ENCODE measurements around the gene WWC1.
"Not testable (repeated sequence)": the region's sequence is repeated elsewhere in the genome, so short reads cannot be mapped to it uniquely, and the experiment has no call there.

WWC1 gene

DNA sequence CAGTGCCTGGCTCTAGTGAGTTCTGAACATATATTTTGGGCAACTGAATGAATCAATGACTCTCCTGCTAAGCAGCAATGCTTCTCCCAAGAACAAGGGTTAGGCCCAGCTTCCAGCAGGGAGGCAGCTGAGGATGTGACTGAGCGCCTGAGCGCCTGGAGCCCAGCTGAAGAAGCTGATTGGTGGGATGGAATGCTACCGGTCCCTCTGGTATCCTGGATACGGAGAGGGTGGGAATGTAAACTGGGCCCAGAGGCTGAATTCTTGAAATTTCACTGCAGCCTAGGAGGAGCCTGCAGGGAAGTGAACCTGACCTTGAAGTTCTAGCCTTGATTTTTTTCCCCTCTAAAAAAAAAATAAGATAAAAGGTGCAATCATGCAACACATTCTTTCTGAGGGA is 43.2 kb downstream of the WWC1 start:
- H3K4me3 ChIP-seq (ENCODE audit: low read depth, low read length) = no peak overlapping the region
- TF ChIP-seq, protein P1, sequence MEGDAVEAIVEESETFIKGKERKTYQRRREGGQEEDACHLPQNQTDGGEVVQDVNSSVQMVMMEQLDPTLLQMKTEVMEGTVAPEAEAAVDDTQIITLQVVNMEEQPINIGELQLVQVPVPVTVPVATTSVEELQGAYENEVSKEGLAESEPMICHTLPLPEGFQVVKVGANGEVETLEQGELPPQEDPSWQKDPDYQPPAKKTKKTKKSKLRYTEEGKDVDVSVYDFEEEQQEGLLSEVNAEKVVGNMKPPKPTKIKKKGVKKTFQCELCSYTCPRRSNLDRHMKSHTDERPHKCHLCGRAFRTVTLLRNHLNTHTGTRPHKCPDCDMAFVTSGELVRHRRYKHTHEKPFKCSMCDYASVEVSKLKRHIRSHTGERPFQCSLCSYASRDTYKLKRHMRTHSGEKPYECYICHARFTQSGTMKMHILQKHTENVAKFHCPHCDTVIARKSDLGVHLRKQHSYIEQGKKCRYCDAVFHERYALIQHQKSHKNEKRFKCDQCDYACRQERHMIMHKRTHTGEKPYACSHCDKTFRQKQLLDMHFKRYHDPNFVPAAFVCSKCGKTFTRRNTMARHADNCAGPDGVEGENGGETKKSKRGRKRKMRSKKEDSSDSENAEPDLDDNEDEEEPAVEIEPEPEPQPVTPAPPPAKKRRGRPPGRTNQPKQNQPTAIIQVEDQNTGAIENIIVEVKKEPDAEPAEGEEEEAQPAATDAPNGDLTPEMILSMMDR (IDR thresholded peaks at IDR 0.05; ENCODE audit: borderline replicate concordance, insufficient read depth, low read depth, low read length) = no peak

DNA sequence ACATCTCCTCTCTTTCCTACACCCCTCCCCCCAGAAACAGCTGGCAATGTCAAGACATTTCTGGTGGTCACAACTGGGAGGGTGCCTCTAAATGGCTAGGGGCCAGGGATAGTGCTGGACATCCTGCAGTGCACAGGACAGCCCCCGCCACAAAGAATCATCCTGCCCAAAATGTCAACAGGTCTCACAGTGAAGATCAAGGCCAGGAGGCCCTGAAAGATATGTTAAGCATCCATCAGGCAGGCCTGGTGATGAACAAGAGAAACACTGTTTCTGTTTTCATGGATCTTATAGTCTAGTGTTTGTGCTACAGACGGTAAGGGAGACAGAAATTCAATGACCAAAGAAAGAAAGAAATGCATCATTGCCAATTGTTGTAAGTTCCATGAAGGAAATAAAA is 45.9 kb downstream of the WWC1 start:
- no peak overlapping the region for H3K4me3 ChIP-seq (ENCODE audit: low read depth, low read length)
- TF ChIP-seq, protein P1 (IDR thresholded peaks at IDR 0.05; ENCODE audit: borderline replicate concordance, insufficient read depth, low read depth, low read length) = no peak

DNA sequence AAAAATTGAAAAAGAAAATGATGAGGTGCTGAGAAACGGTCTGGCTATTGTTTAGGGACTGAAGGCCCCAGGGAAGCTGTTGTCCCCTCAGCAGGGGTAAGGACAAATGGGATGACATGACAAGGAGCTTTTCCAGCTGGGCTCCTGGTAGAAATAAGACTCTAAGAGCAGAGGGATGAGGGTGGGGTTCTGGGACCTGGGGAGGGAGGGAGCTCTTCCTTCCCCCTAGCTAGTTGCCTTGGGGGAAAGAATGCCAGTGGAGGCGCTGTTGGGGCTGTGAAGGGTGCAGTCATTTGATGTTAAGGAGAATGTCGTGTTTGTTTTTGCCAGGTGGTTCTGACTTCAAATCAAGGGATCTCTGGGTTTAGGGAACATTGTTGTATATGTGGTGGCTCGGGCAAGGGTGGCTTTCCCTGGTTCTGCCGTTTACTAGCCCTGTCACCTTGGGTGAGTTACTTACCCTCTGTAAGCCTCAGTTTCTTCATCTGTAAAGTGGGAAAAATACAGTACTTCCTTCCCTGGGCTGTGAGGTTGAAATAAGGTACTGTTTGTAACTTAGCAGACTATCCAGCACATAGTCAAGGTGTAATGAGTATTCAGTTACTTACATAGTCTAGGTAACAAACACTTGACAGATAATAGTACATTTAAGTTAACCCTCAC is 47.8 kb downstream of the WWC1 start:
- TF ChIP-seq, protein P1 (IDR thresholded peaks at IDR 0.05; ENCODE audit: borderline replicate concordance, insufficient read depth, low read depth, low read length) = no peak
- H3K4me3 ChIP-seq (ENCODE audit: low read depth, low read length) = no peak overlapping the region

DNA sequence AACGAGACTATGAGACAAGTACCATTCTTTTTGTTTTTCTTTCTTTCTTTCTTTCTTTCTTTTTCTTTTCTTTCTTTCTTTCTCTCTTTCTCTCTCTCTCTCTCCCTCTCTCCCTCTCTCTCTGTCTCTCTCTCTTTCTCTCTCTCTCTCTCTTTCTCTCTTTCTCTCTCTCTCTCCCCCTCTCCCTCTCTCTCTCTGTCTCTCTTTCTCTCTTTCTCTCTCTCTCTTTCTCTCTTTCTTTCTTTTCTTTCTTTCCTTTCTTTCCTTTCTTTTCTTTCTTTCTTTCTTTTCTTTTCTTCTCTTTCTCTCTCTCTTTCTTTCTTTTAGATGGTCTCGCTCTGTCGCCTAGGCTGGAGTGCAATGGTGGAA is 48.3 kb downstream of the WWC1 start:
- H3K4me3 ChIP-seq (ENCODE audit: low read depth, low read length) = not testable (repeated sequence)

DNA sequence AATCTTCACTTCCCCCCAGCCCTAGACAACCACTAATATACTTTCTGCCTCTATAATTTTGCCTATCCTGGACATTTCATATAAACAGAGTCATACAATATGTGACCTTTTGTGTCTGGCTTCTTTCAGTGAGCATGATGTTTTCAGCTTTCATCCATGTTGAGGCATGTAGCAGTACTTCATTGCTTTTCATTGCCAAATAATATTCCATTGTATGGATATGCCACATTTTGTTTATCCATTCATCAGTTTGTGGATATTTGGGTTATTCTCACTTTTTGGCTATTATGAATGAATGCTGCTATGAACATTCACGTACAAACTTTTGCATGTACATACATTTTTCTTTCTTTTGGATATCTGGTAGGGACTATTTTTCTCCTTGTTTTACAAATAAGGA is 49.0 kb downstream of the WWC1 start:
- no peak overlapping the region for H3K4me3 ChIP-seq (ENCODE audit: low read depth, low read length)
- TF ChIP-seq, protein P1 (IDR thresholded peaks at IDR 0.05; ENCODE audit: borderline replicate concordance, insufficient read depth, low read depth, low read length) = no peak

DNA sequence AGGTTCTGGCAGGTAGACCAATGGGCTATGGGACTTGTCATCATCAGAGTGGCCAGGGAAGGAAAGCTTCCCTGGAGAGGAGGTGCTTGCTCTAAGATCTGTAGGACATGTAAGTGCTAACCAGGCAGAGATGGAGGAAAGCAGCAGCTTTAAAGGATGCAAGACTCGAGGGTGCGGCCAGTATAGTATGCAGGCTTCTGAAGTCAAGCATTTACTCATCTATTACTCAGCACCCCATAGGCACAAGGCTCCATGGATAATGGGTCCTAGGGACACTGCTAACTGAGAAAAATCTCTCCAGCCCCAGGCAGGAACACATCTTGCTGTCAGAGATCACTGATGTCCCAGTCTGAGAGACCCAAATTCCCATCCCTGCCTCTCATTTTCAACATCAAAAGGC is 49.7 kb downstream of the WWC1 start:
- TF ChIP-seq, protein P1 (IDR thresholded peaks at IDR 0.05; ENCODE audit: borderline replicate concordance, insufficient read depth, low read depth, low read length) = no peak
- no peak overlapping the region for H3K4me3 ChIP-seq (ENCODE audit: low read depth, low read length)

DNA sequence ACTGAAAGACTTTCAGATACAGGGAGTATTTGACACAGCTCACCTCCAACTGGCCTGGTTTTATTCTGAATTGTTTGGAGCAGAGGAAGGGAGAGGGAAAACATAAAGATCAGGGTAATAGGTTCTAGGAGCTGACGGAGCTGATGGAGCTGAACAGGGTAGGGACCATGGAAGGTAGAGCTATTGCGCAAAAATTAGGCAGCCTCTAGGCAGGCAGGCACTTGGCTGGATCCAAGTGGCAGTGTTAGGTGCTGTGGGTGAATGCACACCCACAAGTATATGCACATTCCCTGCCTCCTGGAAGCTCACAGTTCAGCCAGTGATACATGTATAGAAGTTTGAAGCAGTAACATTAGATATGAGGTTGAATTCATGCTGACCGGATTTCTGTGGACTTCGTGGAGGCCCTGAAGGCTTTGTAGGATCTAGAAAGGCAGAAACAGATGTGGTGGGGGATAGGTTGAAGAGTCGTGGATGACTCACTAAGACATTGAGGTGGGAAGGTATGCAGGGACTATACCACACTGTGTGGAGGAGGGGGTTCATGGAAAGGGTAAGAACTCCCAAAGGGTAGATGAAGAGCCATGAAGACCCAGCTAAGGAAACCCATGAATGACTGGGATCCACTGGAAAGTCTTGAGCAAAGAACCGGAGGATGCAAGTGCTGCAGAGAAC is 50.8 kb downstream of the WWC1 start:
- TF ChIP-seq, protein P1 (IDR thresholded peaks at IDR 0.05; ENCODE audit: borderline replicate concordance, insufficient read depth, low read depth, low read length) = no peak
- H3K4me3 ChIP-seq (ENCODE audit: low read depth, low read length) = no peak overlapping the region
